ENCODE results near the gene BYSL.

Gene BYSL

DNA sequence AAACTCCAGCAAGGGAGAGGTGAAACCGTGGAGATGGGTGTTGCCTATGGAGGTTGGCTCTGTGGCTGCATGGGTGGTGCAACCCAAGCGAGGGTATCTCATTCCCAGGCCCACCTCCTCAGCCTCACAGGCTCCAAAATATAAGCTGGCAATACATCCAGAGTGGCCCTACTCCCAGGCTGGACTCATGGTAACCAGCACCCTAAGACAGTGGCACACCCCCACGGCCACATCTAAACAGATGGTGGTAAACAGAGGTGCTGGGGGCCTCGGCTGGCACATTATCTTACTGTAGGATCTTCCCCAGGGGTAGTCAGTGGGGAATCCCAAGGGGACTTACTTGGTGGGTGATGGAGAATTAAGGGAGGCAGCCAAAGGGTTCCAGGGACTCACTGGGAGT is 54.0 kb downstream of the BYSL start:
- FAIRE-seq (no peak), DNase-seq (ENCODE audit: low spot score) (no peak)

- DNase-seq (ENCODE audit: low spot score) (no peak), FAIRE-seq (no peak)
Observed at GRCh38 chr6:41976794-41977484, 55.6 kb downstream of the BYSL start.

Measured in RCC 7860 (cell line).